Measurements from ENCODE around the gene TTC4.

DNA sequence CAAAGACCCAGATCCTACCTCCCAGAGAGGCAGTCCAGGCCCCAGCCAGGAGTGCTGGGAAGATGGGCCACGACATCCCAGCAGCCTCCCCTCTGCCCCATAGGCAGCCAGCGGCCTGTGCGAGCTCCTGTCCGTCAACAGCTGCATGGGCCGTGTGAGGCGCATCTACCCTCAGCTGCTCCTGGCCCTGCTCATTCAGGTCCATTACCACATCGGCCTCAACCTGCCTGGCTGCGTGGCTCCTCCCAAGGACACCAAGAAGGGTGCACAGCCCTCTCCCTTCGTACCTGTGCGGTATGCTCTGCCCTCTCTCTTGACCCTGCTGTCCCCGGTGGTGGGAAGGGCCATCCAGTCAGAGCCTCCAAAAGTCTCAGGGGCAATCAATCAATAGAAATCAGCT lies 29.5 kb upstream of the TTC4 start:
- TF ChIP-seq, protein P1, sequence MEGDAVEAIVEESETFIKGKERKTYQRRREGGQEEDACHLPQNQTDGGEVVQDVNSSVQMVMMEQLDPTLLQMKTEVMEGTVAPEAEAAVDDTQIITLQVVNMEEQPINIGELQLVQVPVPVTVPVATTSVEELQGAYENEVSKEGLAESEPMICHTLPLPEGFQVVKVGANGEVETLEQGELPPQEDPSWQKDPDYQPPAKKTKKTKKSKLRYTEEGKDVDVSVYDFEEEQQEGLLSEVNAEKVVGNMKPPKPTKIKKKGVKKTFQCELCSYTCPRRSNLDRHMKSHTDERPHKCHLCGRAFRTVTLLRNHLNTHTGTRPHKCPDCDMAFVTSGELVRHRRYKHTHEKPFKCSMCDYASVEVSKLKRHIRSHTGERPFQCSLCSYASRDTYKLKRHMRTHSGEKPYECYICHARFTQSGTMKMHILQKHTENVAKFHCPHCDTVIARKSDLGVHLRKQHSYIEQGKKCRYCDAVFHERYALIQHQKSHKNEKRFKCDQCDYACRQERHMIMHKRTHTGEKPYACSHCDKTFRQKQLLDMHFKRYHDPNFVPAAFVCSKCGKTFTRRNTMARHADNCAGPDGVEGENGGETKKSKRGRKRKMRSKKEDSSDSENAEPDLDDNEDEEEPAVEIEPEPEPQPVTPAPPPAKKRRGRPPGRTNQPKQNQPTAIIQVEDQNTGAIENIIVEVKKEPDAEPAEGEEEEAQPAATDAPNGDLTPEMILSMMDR (IDR thresholded peaks at IDR 0.05; ENCODE audit: low read length) = no peak
- no peak for TF ChIP-seq EZH2phosphoT487 (IDR thresholded peaks at IDR 0.05; ENCODE audit: low read length)

Measured in MM.1S (cell line).